ENCODE measurements around the gene ANKRD16. TPM values are rescaled to one million over a fixed set of nuclear protein-coding genes. Genes with fewer than 3 reads are reported as not detected.

The ANKRD16 gene
- 4.9 and 7.2 TPM in 2 replicates for total RNA-seq (2014; rRNA removed)
- Bru-seq, nascent RNA: percentile 49 among the genes with signal in this experiment
- percentile 50 among the genes with signal in this experiment for BruChase-seq, experiment 1, labeled RNA remaining after a 6-hour chase
- percentile 60 among the genes with signal in this experiment for BruChase-seq, experiment 2, labeled RNA remaining after a 2-hour chase
- long read RNA-seq, transcript ANKRD16-202 (7 exons, 1,646 nt): major isoform, 13 of 25 reads
- long read RNA-seq, partial matches to known transcripts: 2 of 25 reads
- long read RNA-seq, other reads (novel, unspliced or antisense): 7 of 25 reads

DNA sequence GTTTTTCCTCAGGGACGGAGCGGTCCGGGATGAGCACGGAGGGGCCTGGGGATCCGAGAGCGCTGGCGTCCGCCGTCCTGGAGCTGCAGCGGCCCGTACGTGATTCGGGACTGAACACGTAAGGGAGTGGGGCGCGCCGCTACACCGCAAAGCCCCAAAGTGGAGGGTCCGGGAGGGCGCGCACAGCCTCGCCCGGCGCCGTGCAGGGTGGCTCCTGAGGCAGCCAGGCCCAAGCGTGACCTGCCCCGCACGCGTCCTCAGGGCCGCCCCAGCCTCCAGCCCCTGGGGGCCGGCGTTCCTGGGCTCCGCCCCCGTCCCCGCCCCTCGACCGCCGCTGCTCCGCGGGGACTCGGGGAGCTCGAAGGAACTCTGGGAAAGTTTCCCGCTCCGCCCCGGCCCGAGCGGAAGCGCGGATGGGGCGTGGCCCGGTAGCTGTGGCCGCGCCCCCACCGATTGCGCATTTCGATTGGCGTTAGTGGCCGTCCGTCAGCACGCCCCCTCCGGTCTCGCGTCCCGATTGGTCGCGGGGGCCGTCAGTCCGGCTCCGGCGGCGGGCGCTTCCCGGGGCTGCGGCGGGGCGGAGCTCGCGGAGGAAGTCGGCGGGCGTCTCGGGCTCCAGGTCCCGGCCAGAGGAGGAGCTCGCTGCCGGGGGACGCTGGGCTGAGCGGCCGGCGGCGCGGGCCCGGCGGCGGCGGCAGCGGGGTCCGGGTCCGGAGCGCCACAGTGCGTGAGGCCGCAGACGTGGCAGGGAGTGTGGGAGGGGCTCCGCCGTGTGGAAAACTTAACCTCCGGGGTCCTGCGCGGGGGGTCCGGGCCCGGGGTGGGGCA, at the start of gene ANKRD16, which contains the start of gene FBH1:
ANKRD16 (minus strand) TSS at position 270 of the 828 bp plus-strand sequence. CDS start 539 bp downstream, outside the sequence.
FBH1 (plus strand) TSS at position 620 of the 828 bp plus-strand sequence; CDS start at position 723, 103 bp downstream.
- Histone ChIP-seq H4K20me1 (ENCODE audit: low read length) (0 out of 2 replicates have a peak, but pooled peaks cover 4% of the 10 kb centered on the region), H3K9ac (ENCODE audit: low read length) (peak within 1 kb of the TSS; percentile 89), H3K27me3 (ENCODE audit: low read length) (no peaks in the 10 kb centered on the region), H3K79me2 (ENCODE audit: low read length) (peaks cover 41% of the 10 kb centered on the region), H3F3A (ENCODE audit: low read length, unreplicated experiment) (no peaks in the 10 kb centered on the region), H3K27ac (ENCODE audit: low read length) (no peak within 1 kb of the TSS), H3K4me1 (ENCODE audit: insufficient read depth, low read length) (peaks cover 4% of the 10 kb centered on the region), H3K9me2 (replicated peaks; ENCODE audit: low read length) (no peaks in the 10 kb centered on the region), H3K4me2 (ENCODE audit: low read length) (peak within 1 kb of the TSS; percentile 92), H3K36me3 (ENCODE audit: low read depth, low read length) (no peaks in the 10 kb centered on the region), H2AFZ (ENCODE audit: low read length) (peak within 1 kb of the TSS; percentile 64; the same call in 1 of the 2 replicates), H3K4me3 (ENCODE audit: low read length) (peak within 1 kb of the TSS; percentile 77), H3K9me3 (ENCODE audit: low read length) (no peaks in the 10 kb centered on the region)
- POLR2A ChIA-PET (ENCODE audit: unreplicated experiment): interaction anchor here (0.5 to 0.9 kb wide), 10 partner anchors 76 to 309 kb away, joined by 3 to 14 read pairs (median 4); partner anchors contain the start of gene GDI2
- TF ChIP-seq, protein P1, sequence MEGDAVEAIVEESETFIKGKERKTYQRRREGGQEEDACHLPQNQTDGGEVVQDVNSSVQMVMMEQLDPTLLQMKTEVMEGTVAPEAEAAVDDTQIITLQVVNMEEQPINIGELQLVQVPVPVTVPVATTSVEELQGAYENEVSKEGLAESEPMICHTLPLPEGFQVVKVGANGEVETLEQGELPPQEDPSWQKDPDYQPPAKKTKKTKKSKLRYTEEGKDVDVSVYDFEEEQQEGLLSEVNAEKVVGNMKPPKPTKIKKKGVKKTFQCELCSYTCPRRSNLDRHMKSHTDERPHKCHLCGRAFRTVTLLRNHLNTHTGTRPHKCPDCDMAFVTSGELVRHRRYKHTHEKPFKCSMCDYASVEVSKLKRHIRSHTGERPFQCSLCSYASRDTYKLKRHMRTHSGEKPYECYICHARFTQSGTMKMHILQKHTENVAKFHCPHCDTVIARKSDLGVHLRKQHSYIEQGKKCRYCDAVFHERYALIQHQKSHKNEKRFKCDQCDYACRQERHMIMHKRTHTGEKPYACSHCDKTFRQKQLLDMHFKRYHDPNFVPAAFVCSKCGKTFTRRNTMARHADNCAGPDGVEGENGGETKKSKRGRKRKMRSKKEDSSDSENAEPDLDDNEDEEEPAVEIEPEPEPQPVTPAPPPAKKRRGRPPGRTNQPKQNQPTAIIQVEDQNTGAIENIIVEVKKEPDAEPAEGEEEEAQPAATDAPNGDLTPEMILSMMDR (conservative IDR thresholded peaks at IDR 0.05; ENCODE audit: low read depth, low read length): no peak
- TF ChIP-seq EZH2phosphoT487 (IDR thresholded peaks at IDR 0.05; ENCODE audit: borderline replicate concordance, low read length) (no peak), EZH2 (IDR thresholded peaks at IDR 0.05; ENCODE audit: low read length, unreplicated experiment) (no peak)
- CTCF ChIA-PET: interaction anchor here (0.6 to 0.7 kb wide), 3 partner anchors 9 to 124 kb away, joined by 3 to 8 read pairs (median 5); no protein-coding TSS in a partner anchor
- ATAC-seq (peak; percentile 86), DNase-seq (peak; percentile 93)
- BruUV-seq (replicated peaks): no TSS peak
- intact Hi-C loops (cut with micrococcal nuclease): loop anchor here (5.0 to 10.0 kb wide), 2 partner anchors 78 to 205 kb away; partner anchors contain the start of genes GDI2 and TASOR2

DNA sequence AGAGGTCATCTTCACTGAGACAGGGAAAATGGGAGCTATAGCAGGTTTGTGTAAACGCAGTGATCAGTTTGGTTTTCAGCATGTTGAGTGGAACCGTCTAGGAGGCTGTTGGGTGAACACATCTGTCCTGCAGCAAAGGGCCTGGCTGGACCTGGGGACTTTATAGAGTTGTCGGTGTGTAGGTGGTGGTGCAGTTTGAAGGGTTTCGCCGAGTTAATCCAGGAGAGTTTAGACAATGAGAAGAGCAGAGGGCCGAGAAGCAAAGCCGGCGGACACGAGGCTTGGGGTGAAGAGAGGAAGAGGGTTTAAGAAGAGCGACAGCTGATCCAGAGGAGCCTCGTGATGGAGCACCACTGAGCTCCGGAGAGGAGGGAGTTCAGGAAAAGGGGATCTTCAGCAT, 48.6 kb upstream of the ANKRD16 start:
- no peaks in the 10 kb centered on the region for H3K4me1 ChIP-seq (ENCODE audit: insufficient read depth, low read length)
- H3K79me2 ChIP-seq (ENCODE audit: low read length): no peaks in the 10 kb centered on the region
- ATAC-seq (no peak), DNase-seq (no peak)
- H3K36me3 ChIP-seq (ENCODE audit: low read depth, low read length): no peaks in the 10 kb centered on the region
- ChIA-PET CTCF (no interaction called here), POLR2A (ENCODE audit: unreplicated experiment) (no interaction called here)
- no peaks in the 10 kb centered on the region for H3K9me2 ChIP-seq (replicated peaks; ENCODE audit: low read length)
- TF ChIP-seq EZH2phosphoT487 (IDR thresholded peaks at IDR 0.05; ENCODE audit: borderline replicate concordance, low read length) (no peak), EZH2 (IDR thresholded peaks at IDR 0.05; ENCODE audit: low read length, unreplicated experiment) (no peak)
- TF ChIP-seq, protein P1 (conservative IDR thresholded peaks at IDR 0.05; ENCODE audit: low read depth, low read length): no peak
- no peak overlapping the region for H2AFZ ChIP-seq (ENCODE audit: low read length)
- intact Hi-C loops (cut with micrococcal nuclease): no loop called here
- H3K27ac ChIP-seq (ENCODE audit: low read length): no peak overlapping the region
- H3K9me3 ChIP-seq (ENCODE audit: low read length): no peaks in the 10 kb centered on the region
- no peak overlapping the region for H3K4me3 ChIP-seq (ENCODE audit: low read length)
- no peaks in the 10 kb centered on the region for H3K27me3 ChIP-seq (ENCODE audit: low read length)
- H3K4me2 ChIP-seq (ENCODE audit: low read length): no peak overlapping the region
- H3K9ac ChIP-seq (ENCODE audit: low read length): no peak overlapping the region
- BruUV-seq (replicated peaks): no TSS peak
- no peaks in the 10 kb centered on the region for H3F3A ChIP-seq (ENCODE audit: low read length, unreplicated experiment)
- H4K20me1 ChIP-seq (ENCODE audit: low read length): no peaks in the 10 kb centered on the region

Data from PC-3 (cell line).